Right lobe of liver (tissue), 6 donors: ENCODE data around the gene ACTA1. TPM values are rescaled to one million over a fixed set of nuclear protein-coding genes. Genes with fewer than 3 reads are reported as not detected.
"Not testable (repeated sequence)": the region's sequence is repeated elsewhere in the genome, so short reads cannot be mapped to it uniquely, and the experiment has no call there.

Experiments used
- ATAC-seq, 4 donors: fragments of 200-7000 bp; cut with Tn5 transposase; one replicate each; pipeline ENCODE4 v1.9.1; 2020; ENCODE audit warnings: mild to moderate bottlenecking in 4 of 4, moderate library complexity in 4 of 4
- DNase-seq, 3 donors: peaks; one replicate each; pipeline ENCODE4 v3.0.0-alpha.2; 2020
- H3K27ac ChIP-seq, 3 donors: fragments of 200-600 bp; one replicate each; pipeline ENCODE4 v1.8.0; 2022
- H3K27me3 ChIP-seq, 2 donors: fragments of 200-600 bp; one replicate each; pipeline ENCODE4 v1.8.0; 2022
- H3K36me3 ChIP-seq, 4 donors: fragments of 200-600 bp; sonication (generic) in 1 of 4; one replicate each; pipeline versions ENCODE4 v1.5.1 to v1.8.0; 2017 to 2022; ENCODE audit warnings: control low read depth in 1 of 4
- H3K4me1 ChIP-seq, 4 donors: fragments of 200-600 bp; sonication (generic) in 1 of 4; one replicate each; pipeline versions ENCODE4 v1.5.1 to v1.8.0; 2017 to 2022; ENCODE audit warnings: control low read depth in 1 of 4
- H3K4me3 ChIP-seq, 3 donors: fragments of 200-600 bp; one replicate each; pipeline ENCODE4 v1.8.0; 2022
- H3K9me3 ChIP-seq, 4 donors: fragments of 200-600 bp; sonication (generic) in 1 of 4; one replicate each; pipeline versions ENCODE4 v1.5.1 to v1.8.0; 2017 to 2022; ENCODE audit warnings: control low read depth in 1 of 4
- POLR2A ChIP-seq: fragments of 450-650 bp; IDR thresholded peaks from one replicate; pipeline ENCODE4 v1.6.1; 2017; ENCODE audit warnings: antibody characterized with exemption, mild to moderate bottlenecking
- WGBS: methylation state at CpG from one replicate; pipeline ENCODE4 v1.1.6; 2018; ENCODE audit warnings: low coverage, low lambda C conversion rate; ENCODE audit not compliant: insufficient coverage; ENCODE audit errors: missing lambda C conversion rate; 5-methylcytosine and 5-hydroxymethylcytosine counted together
- intact Hi-C, 2 donors: fragments of 100-400 bp; cut with DNase I; formaldehyde crosslinking; loops; one replicate each; pipeline versions ENCODE4 v1.11.2 to v1.14.1; 2022
- total RNA-seq, 6 experiments: library from RNA; depleted of rRNA in 2 of 6; stranded (reverse); fragments of >200 nt in 2 of 6; fragmentation: NEBNext Ultra II Directional in 3 of 6; extraction: Animal tissue kit (Norgen Biotek cat#: 25700) in 3 of 6; gene quantifications; one replicate each; pipeline versions ENCODE4 v1.1.0 to v1.2.4, GENCODE V29; 2016 to 2023
- TF ChIP-seq, protein P1 (sequence below), 4 donors: fragments of 200-600 bp in 3 of 4; fragments of 450-650 bp in 1 of 4; IDR thresholded peaks; one replicate each; pipeline versions ENCODE4 v1.5.1 to v1.8.0; 2016 to 2022; ENCODE audit warnings: antibody characterized with exemption in 4 of 4, mild to moderate bottlenecking in 2 of 4
- donor health status: DM: no; HTN: yes; CAD: no.
- donor health status: DM: no; HTN: no; CAD: no.
- donor health status: DM: no; HTN: no; CAD: no.
- donor health status: DM: no; HTN: yes; CAD: no.
- donor health status: DM: no; HTN: yes; CAD: no.

Gene ACTA1
- total RNA-seq, 6 experiments from 2014 or later: 1.1 to 14.2 (median 1.3) TPM; not detected in 1

DNA sequence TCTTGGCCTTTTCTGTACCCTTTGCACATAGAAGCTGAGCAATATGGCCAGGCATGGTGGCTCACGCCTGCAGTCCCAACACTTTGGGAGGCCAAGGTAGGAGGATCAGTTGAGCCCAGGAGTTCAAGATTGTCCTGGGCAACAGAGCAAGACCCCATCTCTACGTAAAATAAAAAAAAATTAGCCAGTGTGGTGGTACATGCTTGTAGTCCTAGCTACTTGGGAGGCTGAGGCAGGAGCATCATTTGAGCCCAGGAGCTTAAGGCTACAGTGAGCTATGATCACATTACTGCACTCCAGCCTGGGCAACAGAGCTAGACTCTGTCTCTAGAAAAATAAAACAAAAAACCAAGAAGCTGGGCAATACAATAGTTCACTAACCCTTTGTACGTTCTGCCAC is 6.3 kb downstream of the ACTA1 start:
- no peak overlapping the region for H3K4me3 ChIP-seq
- WGBS: 52% methylated on average over 3 of the region's 3 CpGs
- TF ChIP-seq, protein P1, sequence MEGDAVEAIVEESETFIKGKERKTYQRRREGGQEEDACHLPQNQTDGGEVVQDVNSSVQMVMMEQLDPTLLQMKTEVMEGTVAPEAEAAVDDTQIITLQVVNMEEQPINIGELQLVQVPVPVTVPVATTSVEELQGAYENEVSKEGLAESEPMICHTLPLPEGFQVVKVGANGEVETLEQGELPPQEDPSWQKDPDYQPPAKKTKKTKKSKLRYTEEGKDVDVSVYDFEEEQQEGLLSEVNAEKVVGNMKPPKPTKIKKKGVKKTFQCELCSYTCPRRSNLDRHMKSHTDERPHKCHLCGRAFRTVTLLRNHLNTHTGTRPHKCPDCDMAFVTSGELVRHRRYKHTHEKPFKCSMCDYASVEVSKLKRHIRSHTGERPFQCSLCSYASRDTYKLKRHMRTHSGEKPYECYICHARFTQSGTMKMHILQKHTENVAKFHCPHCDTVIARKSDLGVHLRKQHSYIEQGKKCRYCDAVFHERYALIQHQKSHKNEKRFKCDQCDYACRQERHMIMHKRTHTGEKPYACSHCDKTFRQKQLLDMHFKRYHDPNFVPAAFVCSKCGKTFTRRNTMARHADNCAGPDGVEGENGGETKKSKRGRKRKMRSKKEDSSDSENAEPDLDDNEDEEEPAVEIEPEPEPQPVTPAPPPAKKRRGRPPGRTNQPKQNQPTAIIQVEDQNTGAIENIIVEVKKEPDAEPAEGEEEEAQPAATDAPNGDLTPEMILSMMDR (IDR thresholded peaks at IDR 0.05): no peak
- TF ChIP-seq POLR2A: no peak
- ATAC-seq (no peak), DNase-seq (no peak)
- H3K36me3 ChIP-seq: no peaks in the 10 kb centered on the region
- H3K27ac ChIP-seq: no peak overlapping the region
- intact Hi-C loops: no loop called here
- H3K27me3 ChIP-seq: peaks cover 0 to 13% of the 10 kb centered on the region in 2 donors
- H3K4me1 ChIP-seq: peaks cover 0 to 9% (median 0%) of the 10 kb centered on the region in 4 donors
- H3K9me3 ChIP-seq: peaks cover 0 to 3% (median 0%) of the 10 kb centered on the region in 4 donors

DNA sequence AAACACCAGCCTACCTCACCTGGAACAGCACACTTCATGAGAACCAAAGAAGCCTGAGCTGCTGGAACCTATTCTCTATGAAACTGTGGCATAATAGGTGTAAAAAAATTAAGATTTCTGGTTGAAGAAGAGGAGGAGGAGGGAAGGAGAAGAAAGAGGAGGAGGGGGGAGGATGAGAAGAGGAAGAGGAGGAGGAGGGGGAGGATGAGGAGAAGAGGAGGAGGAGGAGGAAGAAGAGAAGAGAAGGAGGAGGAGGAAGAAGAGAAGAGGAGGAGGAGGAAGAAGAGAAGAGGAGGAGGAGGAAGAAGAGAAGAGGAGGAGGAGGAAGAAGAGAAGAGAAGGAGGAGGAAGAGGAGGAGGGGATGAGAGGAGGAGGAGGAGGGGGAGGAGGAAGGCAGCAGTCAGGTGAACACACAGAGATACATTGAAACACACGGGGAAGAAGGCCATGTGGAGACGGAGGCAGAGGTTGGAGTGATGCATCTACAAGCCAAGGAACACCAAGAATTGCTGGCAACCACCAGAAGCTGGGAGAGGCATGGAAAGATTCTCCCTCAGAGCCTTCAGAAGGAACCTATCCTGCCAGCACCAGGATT is 8.2 kb downstream of the ACTA1 start:
- no peak for ATAC-seq
- Histone ChIP-seq H3K27me3 (peaks cover 0 to under 1% of the 10 kb centered on the region in 2 donors), H3K27ac (no peak overlapping the region), H3K4me3 (no peak overlapping the region), H3K9me3 (peaks cover 0 to 3% (median 0%) of the 10 kb centered on the region in 4 donors), H3K4me1 (no peaks in the 10 kb centered on the region), H3K36me3 (no peaks in the 10 kb centered on the region)
- no peak for DNase-seq
- WGBS: 20% methylated on average over 1 of the region's 2 CpGs
- no peak for TF ChIP-seq POLR2A
- TF ChIP-seq, protein P1 (IDR thresholded peaks at IDR 0.05): no peak
- intact Hi-C loops: no loop called here

DNA sequence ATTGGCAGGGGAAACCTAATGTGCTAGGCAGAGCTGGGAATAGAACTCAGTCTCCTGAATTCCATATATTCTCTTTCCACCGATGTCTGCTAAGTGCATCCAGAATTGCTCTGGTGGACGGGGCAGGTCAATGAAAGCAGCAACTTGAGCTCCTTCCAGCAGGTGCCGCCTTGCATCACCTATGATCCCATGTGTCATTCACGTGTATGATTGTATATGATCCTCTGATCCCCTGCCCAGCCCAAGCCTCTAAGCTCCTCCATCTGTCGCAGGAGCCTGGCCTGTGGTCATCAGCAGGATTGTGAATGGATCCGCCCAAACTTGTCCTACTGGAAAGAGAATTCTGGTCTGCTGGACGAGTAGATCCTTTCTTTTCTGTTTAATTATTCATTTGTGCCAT is 13.1 kb downstream of the ACTA1 start:
- Histone ChIP-seq H3K36me3 (no peaks in the 10 kb centered on the region), H3K4me3 (no peak overlapping the region), H3K4me1 (no peaks in the 10 kb centered on the region), H3K27me3 (no peaks in the 10 kb centered on the region), H3K9me3 (peaks cover 0 to 3% (median 0%) of the 10 kb centered on the region in 4 donors), H3K27ac (no peak overlapping the region)
- intact Hi-C loops: no loop called here
- TF ChIP-seq, protein P1 (IDR thresholded peaks at IDR 0.05): no peak
- TF ChIP-seq POLR2A: no peak
- no peak for ATAC-seq
- 73% methylated on average over 7 of the region's 7 CpGs for WGBS
- DNase-seq: no peak

DNA sequence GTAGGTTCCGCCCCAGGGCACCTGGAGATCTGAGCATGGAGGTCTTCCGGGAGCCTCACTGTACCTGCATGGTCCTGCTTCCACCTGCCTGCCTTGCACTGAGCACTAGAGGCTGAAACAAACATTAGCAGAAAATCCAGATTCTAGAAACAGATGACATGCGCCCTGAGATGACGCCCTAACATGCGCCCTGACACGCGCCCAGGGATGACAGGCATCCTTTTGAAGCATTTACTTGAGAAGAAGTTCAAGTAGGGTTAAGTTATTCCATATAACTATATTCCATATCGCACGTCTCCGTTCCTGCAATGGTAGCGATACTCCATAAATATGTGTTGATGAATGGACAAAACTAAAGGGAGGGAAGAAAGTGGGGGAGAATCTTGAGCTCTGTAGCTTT is 13.7 kb downstream of the ACTA1 start:
- Histone ChIP-seq H3K27me3 (no peaks in the 10 kb centered on the region), H3K9me3 (peaks cover 0 to 3% (median 0%) of the 10 kb centered on the region in 4 donors), H3K4me3 (no peak overlapping the region), H3K4me1 (no peaks in the 10 kb centered on the region), H3K27ac (no peak overlapping the region), H3K36me3 (no peaks in the 10 kb centered on the region)
- DNase-seq (no peak), ATAC-seq (no peak)
- 88% methylated on average over 9 of the region's 11 CpGs for WGBS
- TF ChIP-seq, protein P1 (IDR thresholded peaks at IDR 0.05): no peak
- TF ChIP-seq POLR2A: no peak
- intact Hi-C loops: no loop called here

DNA sequence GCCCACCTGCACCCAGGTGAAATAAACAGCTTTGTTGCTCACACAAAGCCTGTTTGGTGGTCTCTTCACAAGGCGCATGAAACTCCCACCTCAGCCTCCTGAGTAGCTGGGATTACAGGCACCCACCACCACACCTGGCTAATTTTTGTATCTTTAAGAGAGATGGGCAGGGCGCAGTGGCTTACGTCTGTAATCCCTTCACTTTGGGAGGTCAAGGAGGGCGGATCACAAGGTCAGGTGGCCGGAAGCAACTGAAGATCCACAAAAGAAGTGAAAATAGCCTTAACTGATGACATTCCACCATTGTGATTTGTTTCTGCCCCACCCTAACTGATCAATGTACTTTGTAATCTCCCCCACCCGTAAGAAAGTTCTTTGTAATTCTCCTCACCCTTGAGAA is 15.3 kb downstream of the ACTA1 start:
- H3K9me3 ChIP-seq, H3K27ac ChIP-seq, H3K4me3 ChIP-seq, H3K27me3 ChIP-seq, H3K4me1 ChIP-seq, intact Hi-C loops, H3K36me3 ChIP-seq, ATAC-seq, DNase-seq: not testable (repeated sequence)
- WGBS: 62% methylated on average over 6 of the region's 6 CpGs

DNA sequence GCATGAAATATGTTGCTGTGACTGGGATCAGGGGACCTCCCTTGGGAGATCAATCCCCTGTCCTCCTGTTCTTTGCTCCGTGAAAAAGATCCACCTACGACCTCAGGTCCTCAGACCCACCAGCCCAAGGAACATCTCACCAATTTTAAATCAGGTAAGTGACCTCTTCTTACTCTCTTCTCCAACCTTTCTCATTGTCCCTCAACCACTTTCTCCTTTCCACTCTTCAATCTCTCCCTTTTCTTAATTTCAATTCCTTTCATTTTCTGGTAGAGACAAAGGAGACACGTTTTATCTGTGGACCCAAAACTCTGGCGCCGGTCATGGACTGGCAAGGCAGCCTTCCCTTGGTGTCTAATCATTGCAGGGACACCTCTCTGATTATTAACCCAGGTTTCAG is 21.1 kb downstream of the ACTA1 start:
- ATAC-seq: not testable (repeated sequence)

More for the DNA sequence above, 21.1 kb downstream of the ACTA1 start:
- H3K27ac ChIP-seq, H3K4me3 ChIP-seq, H3K27me3 ChIP-seq, intact Hi-C loops, H3K9me3 ChIP-seq, DNase-seq, H3K36me3 ChIP-seq, H3K4me1 ChIP-seq: not testable (repeated sequence)
- WGBS: 73% methylated on average over 5 of the region's 5 CpGs
